B cell (primary cell): ENCODE results near the gene NRF1. TPM values are rescaled to one million over a fixed set of nuclear protein-coding genes. Genes with fewer than 3 reads are reported as not detected.

Source experiments
- ATAC-seq: fragments of 200-7000 bp; cut with Tn5 transposase; one replicate; pipeline ENCODE4 v1.10.0; 2021; ENCODE audit warnings: low read depth, mild to moderate bottlenecking, moderate number of reproducible peaks, moderate library complexity
- CTCF ChIA-PET: fragments of 350-600 bp; sonication (Branson Sonifier 250); formaldehyde crosslinking; loops from one replicate; lab custom pipeline; 2021; ENCODE audit warnings: antibody characterized with exemption, inconsistent platforms; lab: Charles Lee
- POLR2A ChIA-PET: fragments of 350-600 bp; sonication (Branson Sonifier 250); formaldehyde crosslinking; loops from one replicate; lab custom pipeline; 2021; ENCODE audit warnings: antibody characterized with exemption; lab: Charles Lee
- DNase-seq: peaks from one replicate; pipeline ENCODE4 v3.0.0; 2013
- H2AFZ ChIP-seq: 2 replicates; pipeline ENCODE4 v1.6.1; 2012; ENCODE audit warnings: mild to moderate bottlenecking, low read depth, low read length; ENCODE audit not compliant: insufficient read depth, poor library complexity, severe bottlenecking
- H3K27ac ChIP-seq, 2 donors: 1 replicate in 1 of 2; 2 replicates in 1 of 2; pipeline ENCODE4 v1.5.1; 2012 to 2013; ENCODE audit warnings: low read length in 2 of 2, mild to moderate bottlenecking in 2 of 2, moderate library complexity in 1 of 2
- H3K27me3 ChIP-seq, 4 experiments: fragments of 200-600 bp in 1 of 4; sonication (generic) in 1 of 4; replicated peaks in 1 of 4; 1 replicate in 2 of 4; 2 replicates in 2 of 4; pipeline versions ENCODE4 v1.6.1 to v1.7.0; 2013 to 2016; ENCODE audit warnings: low read length in 3 of 4, mild to moderate bottlenecking in 2 of 4, mixed read lengths in 1 of 4, moderate library complexity in 1 of 4; ENCODE audit not compliant: insufficient read depth in 4 of 4, control insufficient read depth in 3 of 4; ENCODE audit errors: control extremely low read depth in 1 of 4
- H3K36me3 ChIP-seq, 2 experiments: replicated peaks in 1 of 2; 1 replicate in 1 of 2; 2 replicates in 1 of 2; pipeline versions ENCODE4 v1.6.1 to v1.7.1; 2013; ENCODE audit warnings: low read length in 1 of 2; ENCODE audit not compliant: insufficient read depth in 2 of 2, control insufficient read depth in 1 of 2; ENCODE audit errors: control extremely low read depth in 1 of 2, extremely low read depth in 1 of 2
- H3K4me1 ChIP-seq, 2 donors: fragments of 200-600 bp in 1 of 2; sonication (generic) in 1 of 2; 1 replicate in 1 of 2; 2 replicates in 1 of 2; pipeline versions ENCODE4 v1.5.1 to v1.6.1; 2013 to 2017; ENCODE audit warnings: low read length in 2 of 2; ENCODE audit not compliant: control insufficient read depth in 2 of 2, insufficient read depth in 2 of 2
- H3K4me2 ChIP-seq: replicated peaks from 2 replicates; pipeline ENCODE3; 2012; ENCODE audit warnings: mild to moderate bottlenecking, low read depth, low read length; ENCODE audit not compliant: poor library complexity, severe bottlenecking
- H3K4me3 ChIP-seq, 5 experiments: fragments of 200-600 bp in 1 of 5; sonication (generic) in 1 of 5; 1 replicate in 3 of 5; 2 replicates in 2 of 5; pipeline versions ENCODE4 v1.5.1 to v1.7.0; 2011 to 2016; ENCODE audit warnings: low read length in 4 of 5, mild to moderate bottlenecking in 4 of 5, low read depth in 2 of 5, control low read depth in 1 of 5, moderate library complexity in 1 of 5; ENCODE audit not compliant: insufficient read depth in 1 of 5; ENCODE audit errors: control extremely low read depth in 1 of 5, extremely low read depth in 1 of 5
- H3K79me2 ChIP-seq: fragments of 200-600 bp; sonication (generic); one replicate; pipeline ENCODE4 v1.6.0; 2016; ENCODE audit warnings: low read length; ENCODE audit not compliant: control insufficient read depth, insufficient read depth
- H3K9ac ChIP-seq: fragments of 200-600 bp; sonication (generic); 2 replicates; pipeline ENCODE4 v1.6.1; 2017; ENCODE audit warnings: mild to moderate bottlenecking, low read length, moderate library complexity
- H3K9me3 ChIP-seq, 3 donors: one replicate each; pipeline versions ENCODE4 v1.6.1 to v1.7.1; 2013; ENCODE audit warnings: low read length in 2 of 3; ENCODE audit not compliant: control insufficient read depth in 2 of 3, insufficient read depth in 1 of 3; ENCODE audit errors: control extremely low read depth in 1 of 3
- H4K20me1 ChIP-seq: 2 replicates; pipeline ENCODE4 v1.6.0; 2012; ENCODE audit warnings: mild to moderate bottlenecking, low read length; ENCODE audit not compliant: insufficient read depth, control insufficient read depth, poor library complexity, severe bottlenecking
- H3K27ac Mint-ChIP-seq: one replicate; pipeline ENCODE4 v1.8.0; 2021; ENCODE audit warnings: mixed read lengths
- H3K27me3 Mint-ChIP-seq: one replicate; pipeline ENCODE4 v1.8.0; 2021; ENCODE audit warnings: mixed read lengths
- H3K4me1 Mint-ChIP-seq: one replicate; pipeline ENCODE4 v1.8.0; 2021; ENCODE audit warnings: mixed read lengths
- H3K4me3 Mint-ChIP-seq: one replicate; pipeline ENCODE4 v1.8.0; 2021; ENCODE audit warnings: mixed read lengths
- H3K9me3 Mint-ChIP-seq: one replicate; pipeline ENCODE4 v1.8.0; 2022; ENCODE audit warnings: mixed read lengths; ENCODE audit not compliant: insufficient read depth
- EZH2 ChIP-seq: IDR thresholded peaks from 2 replicates; pipeline ENCODE4 v1.6.1; 2012; ENCODE audit warnings: borderline replicate concordance, low read depth, mild to moderate bottlenecking, moderate library complexity, low read length; ENCODE audit not compliant: insufficient read depth, poor library complexity, severe bottlenecking
- WGBS: methylation state at CpG from one replicate; pipeline ENCODE4 v1.1.5; 2013; ENCODE audit warnings: missing lambda C conversion rate; ENCODE audit not compliant: insufficient coverage; 5-methylcytosine and 5-hydroxymethylcytosine counted together
- intact Hi-C: fragments of 100-400 bp; cut with micrococcal nuclease; formaldehyde crosslinking; loops from one replicate; pipeline ENCODE4 v1.10.0; 2022
- polyA plus RNA-seq: library from polyadenylated mRNA; depleted of rRNA; stranded (reverse); fragments of >200 nt; gene quantifications from 2 replicates; pipeline ENCODE4 v1.2.3, GENCODE V29; 2012
- total RNA-seq, 2 donors: library from RNA; stranded (reverse); fragments of 120-200 nt in 1 of 2; gene quantifications; 1 replicate in 1 of 2; 2 replicates in 1 of 2; pipeline versions ENCODE4 v1.2.3 to v1.2.4, GENCODE V29; 2013 to 2022
- TF ChIP-seq, protein P1 (sequence below): fragments of 200-600 bp; IDR thresholded peaks from one replicate; pipeline ENCODE4 v1.8.0; 2022; ENCODE audit warnings: antibody characterized with exemption, mild to moderate bottlenecking

The NRF1 gene
- total and polyA plus RNA-seq, 2 donors (not counting 1 experiment from before 2014, with no cell fraction given): 19.6 to 53.0 TPM

DNA sequence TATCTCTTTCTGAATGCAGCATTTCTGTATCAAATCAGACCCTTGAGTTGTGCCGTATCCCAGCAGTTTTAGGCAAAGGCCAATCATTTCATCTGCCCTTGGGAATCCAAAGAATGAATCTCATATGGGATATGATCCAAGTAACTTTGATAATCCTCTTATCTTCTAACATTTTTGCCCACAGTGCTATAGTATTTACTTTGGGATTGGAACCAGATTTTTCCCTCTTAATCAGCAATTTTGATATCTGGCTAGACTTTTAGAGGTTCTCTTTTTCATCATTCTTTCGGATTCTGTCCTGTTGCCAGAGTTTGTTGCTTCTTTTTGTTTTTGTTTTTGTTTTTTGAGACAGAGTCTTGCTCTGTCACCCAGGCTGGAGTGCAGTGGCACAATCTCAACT, 118.0 kb downstream of the NRF1 start:
- intact Hi-C loops: loop anchor here (10.0 kb wide), 1 partner anchor 285 kb away; no protein-coding TSS in a partner anchor
- Histone ChIP-seq H3K9ac (no peak overlapping the region), H3K4me3 (no peak overlapping the region), H3K27ac (no peak overlapping the region), H3K4me1 (no peaks in the 10 kb centered on the region), H3K9me3 (no peaks in the 10 kb centered on the region), H3K36me3 (peaks cover 11 to 74% of the 10 kb centered on the region in 2 experiments), H4K20me1 (no peaks in the 10 kb centered on the region), H3K4me2 (no peak overlapping the region), H3K27me3 (no peaks in the 10 kb centered on the region), H3K79me2 (no peaks in the 10 kb centered on the region), H2AFZ (no peak overlapping the region)
- POLR2A ChIA-PET: no interaction called here
- no peak overlapping the region for H3K4me3 Mint-ChIP-seq
- H3K4me1 Mint-ChIP-seq: no peaks in the 10 kb centered on the region
- no peaks in the 10 kb centered on the region for H3K9me3 Mint-ChIP-seq
- DNase-seq (no peak), ATAC-seq (no peak)
- no peak overlapping the region for H3K27ac Mint-ChIP-seq
- no peak for TF ChIP-seq EZH2
- TF ChIP-seq, protein P1, sequence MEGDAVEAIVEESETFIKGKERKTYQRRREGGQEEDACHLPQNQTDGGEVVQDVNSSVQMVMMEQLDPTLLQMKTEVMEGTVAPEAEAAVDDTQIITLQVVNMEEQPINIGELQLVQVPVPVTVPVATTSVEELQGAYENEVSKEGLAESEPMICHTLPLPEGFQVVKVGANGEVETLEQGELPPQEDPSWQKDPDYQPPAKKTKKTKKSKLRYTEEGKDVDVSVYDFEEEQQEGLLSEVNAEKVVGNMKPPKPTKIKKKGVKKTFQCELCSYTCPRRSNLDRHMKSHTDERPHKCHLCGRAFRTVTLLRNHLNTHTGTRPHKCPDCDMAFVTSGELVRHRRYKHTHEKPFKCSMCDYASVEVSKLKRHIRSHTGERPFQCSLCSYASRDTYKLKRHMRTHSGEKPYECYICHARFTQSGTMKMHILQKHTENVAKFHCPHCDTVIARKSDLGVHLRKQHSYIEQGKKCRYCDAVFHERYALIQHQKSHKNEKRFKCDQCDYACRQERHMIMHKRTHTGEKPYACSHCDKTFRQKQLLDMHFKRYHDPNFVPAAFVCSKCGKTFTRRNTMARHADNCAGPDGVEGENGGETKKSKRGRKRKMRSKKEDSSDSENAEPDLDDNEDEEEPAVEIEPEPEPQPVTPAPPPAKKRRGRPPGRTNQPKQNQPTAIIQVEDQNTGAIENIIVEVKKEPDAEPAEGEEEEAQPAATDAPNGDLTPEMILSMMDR: no peak
- no peaks in the 10 kb centered on the region for H3K27me3 Mint-ChIP-seq
- WGBS: no CpG with 5 or more reads among the region's 2 CpGs
- CTCF ChIA-PET: no interaction called here

DNA sequence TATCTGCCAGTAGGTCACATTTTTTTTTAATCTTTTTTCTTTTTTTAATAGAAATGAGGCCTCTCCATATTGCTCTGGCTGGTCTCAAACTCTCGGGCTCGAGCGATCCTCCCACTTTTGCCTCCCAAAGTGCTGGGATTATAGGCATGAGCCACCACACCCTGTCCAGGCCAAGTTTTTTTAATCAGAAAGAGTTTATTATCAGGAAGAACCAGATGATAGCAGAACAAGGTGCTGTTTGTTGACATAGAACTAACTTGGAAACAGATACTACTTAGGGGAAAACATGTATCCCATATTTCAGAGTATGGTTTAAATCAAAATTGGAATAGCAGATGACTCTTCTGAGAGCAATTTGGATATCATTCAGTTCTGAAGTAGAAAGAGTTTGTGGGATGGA, 118.6 kb downstream of the NRF1 start:
- peaks cover 11 to 73% of the 10 kb centered on the region in 2 experiments for H3K36me3 ChIP-seq
- DNase-seq: no peak
- H3K4me3 ChIP-seq: no peak overlapping the region
- TF ChIP-seq, protein P1: no peak
- TF ChIP-seq EZH2: no peak
- no peak overlapping the region for H3K27ac ChIP-seq
- H3K9me3 ChIP-seq: no peaks in the 10 kb centered on the region
- no peak overlapping the region for H3K9ac ChIP-seq
- no peak overlapping the region for H3K27ac Mint-ChIP-seq
- no peak for ATAC-seq
- no peak overlapping the region for H3K4me3 Mint-ChIP-seq
- no peaks in the 10 kb centered on the region for H4K20me1 ChIP-seq
- no peak overlapping the region for H2AFZ ChIP-seq
- no peaks in the 10 kb centered on the region for H3K4me1 Mint-ChIP-seq
- no peaks in the 10 kb centered on the region for H3K4me1 ChIP-seq
- CTCF ChIA-PET: no interaction called here
- H3K27me3 ChIP-seq: no peaks in the 10 kb centered on the region
- POLR2A ChIA-PET: no interaction called here
- H3K9me3 Mint-ChIP-seq: no peaks in the 10 kb centered on the region
- no peaks in the 10 kb centered on the region for H3K27me3 Mint-ChIP-seq
- no peaks in the 10 kb centered on the region for H3K79me2 ChIP-seq
- WGBS: no CpG with 5 or more reads among the region's 3 CpGs
- no peak overlapping the region for H3K4me2 ChIP-seq
- intact Hi-C loops: loop anchor here (10.0 kb wide), 1 partner anchor 95 kb away; no protein-coding TSS in a partner anchor
